HG02943 (cell line): ENCODE data around the gene SMPDL3B.

Experiments
- ATAC-seq: cut with Tn5 transposase; IDR thresholded peaks from one replicate; pipeline ENCODE4 v1.9.1; 2021; ENCODE audit warnings: mild to moderate bottlenecking, low read depth, moderate library complexity; ENCODE audit not compliant: unreplicated experiment

The SMPDL3B gene

GRCh38 chr1:27940297-27940696 lies 5.5 kb downstream of the SMPDL3B start:
- ATAC-seq = no peak

- ATAC-seq = no peak
Observed at GRCh38 chr1:27940870-27941560, 6.2 kb downstream of the SMPDL3B start.

GRCh38 chr1:27941671-27942540 lies 7.1 kb downstream of the SMPDL3B start:
- ATAC-seq = no peak

GRCh38 chr1:27945020-27945419 lies 10.2 kb downstream of the SMPDL3B start:
- no peak for ATAC-seq

GRCh38 chr1:27949027-27949426 lies 14.2 kb downstream of the SMPDL3B start:
- no peak for ATAC-seq

- no peak for ATAC-seq
Observed at GRCh38 chr1:27951396-27951795, 16.6 kb downstream of the SMPDL3B start.

- ATAC-seq = no peak
Observed at GRCh38 chr1:27952147-27952546, 17.3 kb downstream of the SMPDL3B start.

- ATAC-seq = no peak
Observed at GRCh38 chr1:27954186-27954585, 19.4 kb downstream of the SMPDL3B start.

GRCh38 chr1:27955076-27955475 lies 20.3 kb downstream of the SMPDL3B start:
- ATAC-seq = no peak

GRCh38 chr1:27956761-27957160 lies 22.0 kb downstream of the SMPDL3B start:
- no peak for ATAC-seq

- ATAC-seq = no peak
Observed at GRCh38 chr1:27957655-27958054, 22.9 kb downstream of the SMPDL3B start.

GRCh38 chr1:27958513-27958912 lies 23.7 kb downstream of the SMPDL3B start:
- ATAC-seq = no peak

- no peak for ATAC-seq
Observed at GRCh38 chr1:27959792-27960603, 25.2 kb downstream of the SMPDL3B start, which contains the start of gene XKR8. Gene XKR8, plus strand, starts transcription at chr1:27959973. Its CDS starts 97 bp downstream, at chr1:27960070.

GRCh38 chr1:27960762-27961645 lies 26.2 kb downstream of the SMPDL3B start:
- ATAC-seq = no peak

GRCh38 chr1:27961646-27962221 lies 26.9 kb downstream of the SMPDL3B start:
- ATAC-seq = no peak

- no peak for ATAC-seq
Observed at GRCh38 chr1:27963393-27963792, 28.6 kb downstream of the SMPDL3B start.

- ATAC-seq = no peak
Observed at GRCh38 chr1:27966402-27967105, 31.8 kb downstream of the SMPDL3B start.

GRCh38 chr1:27967106-27967883 lies 32.5 kb downstream of the SMPDL3B start:
- no peak for ATAC-seq
